Transverse colon (tissue), 4 donors: Measurements from ENCODE around the gene ABL1.

Experiments
- EP300 ChIP-seq: sonication (generic); formaldehyde crosslinking; IDR thresholded peaks from one replicate; pipeline ENCODE4 v1.6.1; 2017; ENCODE audit warnings: antibody characterized with exemption, low read depth
- POLR2A ChIP-seq: fragments of 450-650 bp; IDR thresholded peaks from one replicate; pipeline ENCODE4 v1.6.1; 2016; ENCODE audit warnings: antibody characterized with exemption, mild to moderate bottlenecking, moderate library complexity
- POLR2AphosphoS5 ChIP-seq, 3 donors: sonication (generic); formaldehyde crosslinking; IDR thresholded peaks; one replicate each; pipeline ENCODE4 v1.6.1; 2016; ENCODE audit warnings: antibody characterized with exemption in 3 of 3
- TF ChIP-seq, protein P1 (sequence below), 5 experiments: fragments of 200-600 bp in 3 of 5; fragments of 450-650 bp in 2 of 5; sonication (generic) in 3 of 5; IDR thresholded peaks; 1 replicate in 2 of 5; 2 replicates in 3 of 5; pipeline ENCODE4 v1.5.1; 2016 to 2017; ENCODE audit warnings: antibody characterized with exemption in 5 of 5, inconsistent platforms in 3 of 5, mild to moderate bottlenecking in 2 of 5, moderate library complexity in 1 of 5

DNA sequence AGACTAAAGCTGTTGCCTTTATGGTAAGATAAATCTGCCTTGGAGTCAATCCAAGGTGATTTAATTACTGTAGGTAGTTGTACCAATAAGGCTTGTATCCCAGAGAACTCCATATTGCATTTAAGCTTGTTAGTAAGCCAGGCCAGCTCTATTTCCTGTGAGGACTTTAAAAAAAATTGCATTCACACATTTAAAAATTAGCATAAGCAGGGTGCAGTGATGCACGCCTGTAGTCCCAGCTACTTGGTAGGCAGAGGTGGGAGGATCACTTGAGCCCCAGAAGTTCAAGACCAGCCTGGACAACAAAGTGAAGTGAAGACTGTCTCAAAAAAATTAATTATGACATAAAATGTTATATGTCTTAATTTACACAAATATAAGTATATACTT is 28.7 kb upstream of the ABL1 start:
- TF ChIP-seq, protein P1, sequence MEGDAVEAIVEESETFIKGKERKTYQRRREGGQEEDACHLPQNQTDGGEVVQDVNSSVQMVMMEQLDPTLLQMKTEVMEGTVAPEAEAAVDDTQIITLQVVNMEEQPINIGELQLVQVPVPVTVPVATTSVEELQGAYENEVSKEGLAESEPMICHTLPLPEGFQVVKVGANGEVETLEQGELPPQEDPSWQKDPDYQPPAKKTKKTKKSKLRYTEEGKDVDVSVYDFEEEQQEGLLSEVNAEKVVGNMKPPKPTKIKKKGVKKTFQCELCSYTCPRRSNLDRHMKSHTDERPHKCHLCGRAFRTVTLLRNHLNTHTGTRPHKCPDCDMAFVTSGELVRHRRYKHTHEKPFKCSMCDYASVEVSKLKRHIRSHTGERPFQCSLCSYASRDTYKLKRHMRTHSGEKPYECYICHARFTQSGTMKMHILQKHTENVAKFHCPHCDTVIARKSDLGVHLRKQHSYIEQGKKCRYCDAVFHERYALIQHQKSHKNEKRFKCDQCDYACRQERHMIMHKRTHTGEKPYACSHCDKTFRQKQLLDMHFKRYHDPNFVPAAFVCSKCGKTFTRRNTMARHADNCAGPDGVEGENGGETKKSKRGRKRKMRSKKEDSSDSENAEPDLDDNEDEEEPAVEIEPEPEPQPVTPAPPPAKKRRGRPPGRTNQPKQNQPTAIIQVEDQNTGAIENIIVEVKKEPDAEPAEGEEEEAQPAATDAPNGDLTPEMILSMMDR (IDR thresholded peaks at IDR 0.05), result no peak
- TF ChIP-seq EP300 (no peak), POLR2A (no peak), POLR2AphosphoS5 (IDR thresholded peaks at IDR 0.05) (no peak)
